GM18951 (cell line): ENCODE measurements around the gene DLX1.
"Not testable (repeated sequence)": the region's sequence is repeated elsewhere in the genome, so short reads cannot be mapped to it uniquely, and the experiment has no call there.

Source experiments
- POLR2A ChIP-seq: IDR thresholded peaks from 4 replicates; pipeline ENCODE4 v1.6.1; 2011; ENCODE audit warnings: mild to moderate bottlenecking; ENCODE audit not compliant: insufficient read length, insufficient read depth; ENCODE audit errors: extremely low read depth
- in situ Hi-C: fragments of 300-500 bp; cut with MboI; formaldehyde crosslinking; loops from one replicate; pipeline ENCODE4 v1.12.0; 2022; ENCODE audit warnings: low sequenced_read_pairs, mixed read lengths, inconsistent platforms; ENCODE audit not compliant: unreplicated experiment

Gene DLX1

DNA sequence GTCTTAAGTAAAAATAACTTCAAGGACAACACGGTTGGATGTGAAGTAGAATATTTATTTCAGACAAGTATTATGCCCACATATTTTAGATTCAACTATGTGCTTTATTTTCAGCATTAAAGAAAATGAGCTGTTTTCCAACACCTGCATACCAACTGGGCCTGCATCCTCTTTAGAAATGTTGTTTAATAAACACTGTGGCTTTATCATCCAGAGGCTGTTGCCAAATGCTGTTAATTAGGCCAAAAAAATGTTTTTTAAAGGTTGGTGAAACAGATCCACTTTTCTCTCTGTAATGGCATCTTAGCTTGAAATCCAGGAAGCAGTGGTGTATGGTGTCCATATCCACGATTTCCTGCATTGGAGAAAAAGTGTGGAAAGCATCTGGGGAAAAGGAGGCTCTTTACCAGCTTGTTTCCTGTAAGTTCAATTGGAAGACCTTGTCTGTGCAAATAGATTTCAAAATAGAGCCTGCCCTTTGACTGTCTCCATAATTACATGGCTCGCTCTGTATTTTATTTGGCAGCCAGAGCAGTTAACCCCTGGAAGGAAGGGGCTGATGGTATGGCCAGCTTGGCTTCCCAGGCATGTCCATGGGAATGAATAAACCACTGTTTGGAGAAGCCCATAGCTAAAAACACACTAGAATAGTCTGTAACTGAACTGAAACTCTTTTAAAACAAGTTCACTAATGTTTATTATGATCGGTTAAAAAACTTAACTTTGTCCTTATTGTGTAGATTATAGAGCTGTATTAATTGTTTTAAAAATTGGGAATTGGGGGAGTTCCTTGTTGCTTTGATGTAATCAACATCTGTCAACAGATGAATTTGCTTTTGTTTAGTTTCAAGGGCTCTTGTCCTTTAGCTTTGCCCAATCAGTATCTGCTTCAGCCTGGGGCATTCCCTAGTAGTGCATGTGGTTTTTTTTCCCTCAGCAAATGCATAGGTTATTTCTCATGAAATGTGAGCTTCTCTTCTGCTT lies 33.0 kb upstream of the DLX1 start:
- no peak for TF ChIP-seq POLR2A
- in situ Hi-C loops, result no loop called here

DNA sequence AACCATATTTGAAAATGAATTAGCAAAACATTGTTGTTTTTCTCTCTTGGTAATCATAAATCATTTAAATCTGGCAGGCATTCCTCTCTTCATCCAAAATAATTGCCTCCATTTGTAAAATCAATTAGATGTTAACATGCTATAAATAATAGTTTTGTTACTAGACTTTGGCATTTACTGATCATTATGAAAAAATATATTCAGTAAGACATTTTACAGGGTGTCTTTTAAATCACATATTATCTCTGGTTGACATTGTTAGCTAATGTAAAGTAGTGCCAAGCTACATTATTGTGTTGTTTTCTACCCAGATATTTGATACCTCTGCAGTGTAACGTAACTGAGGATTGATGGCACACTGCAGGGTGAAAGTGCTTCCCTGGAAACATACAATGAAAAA lies 31.8 kb upstream of the DLX1 start:
- in situ Hi-C loops, result no loop called here
- TF ChIP-seq POLR2A, result no peak

DNA sequence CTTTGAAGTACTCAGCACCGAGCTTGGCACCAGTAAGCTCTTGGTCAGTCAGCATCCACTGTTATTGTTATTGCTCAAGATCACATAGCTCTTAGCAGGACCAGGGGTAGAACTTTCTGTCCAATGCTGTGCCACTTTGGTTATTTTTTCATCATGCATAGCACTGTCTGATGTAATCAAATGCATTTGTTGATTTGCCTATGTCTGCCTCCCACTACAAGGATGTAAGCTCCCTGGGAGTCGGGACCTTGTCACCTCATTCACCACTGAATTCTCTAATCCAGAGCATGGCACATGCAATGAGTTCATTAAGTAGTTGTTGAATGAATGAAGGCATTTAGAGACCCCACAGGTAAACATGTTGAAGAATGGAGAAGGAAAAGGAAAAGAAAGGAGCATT lies 29.0 kb upstream of the DLX1 start:
- TF ChIP-seq POLR2A, result no peak
- in situ Hi-C loops, result no loop called here

DNA sequence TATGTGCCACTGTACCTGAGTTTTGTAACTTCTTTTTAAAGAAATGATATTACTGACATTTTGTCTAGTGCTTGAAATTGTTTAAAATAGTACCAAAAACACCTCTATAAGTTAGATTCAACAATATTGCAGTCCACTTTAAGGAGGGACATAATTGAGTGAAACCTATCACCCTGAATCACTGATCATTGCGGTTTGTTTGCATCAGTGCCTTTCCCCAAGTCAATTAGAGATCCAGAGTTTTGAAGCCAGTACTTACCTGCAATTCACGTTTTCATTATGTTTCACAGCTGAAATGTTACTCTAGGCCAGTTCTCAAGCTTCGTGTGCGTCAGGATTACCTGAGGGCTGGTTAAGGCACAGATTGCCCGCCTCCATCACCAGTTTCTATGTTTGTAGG lies 26.6 kb upstream of the DLX1 start:
- in situ Hi-C loops, result no loop called here

DNA sequence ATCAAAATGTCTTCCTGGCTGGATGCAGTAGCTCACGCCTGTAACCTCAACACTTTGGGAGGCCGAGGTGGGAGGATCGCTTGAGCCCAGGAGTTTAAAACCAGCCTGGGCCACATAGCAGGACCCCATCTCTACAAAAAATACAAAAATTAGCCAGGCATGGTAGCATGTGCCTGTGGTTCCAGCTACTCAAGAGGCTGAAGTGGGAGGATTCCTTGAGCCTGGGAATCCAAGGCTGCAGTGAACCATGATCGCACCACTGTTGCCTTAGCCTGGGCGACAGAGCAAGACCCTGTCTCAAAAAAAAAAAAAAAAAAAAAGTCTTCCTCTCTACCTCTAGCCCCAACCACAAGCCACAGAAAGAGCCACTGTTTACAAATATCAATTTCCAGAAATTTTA lies 25.2 kb upstream of the DLX1 start:
- in situ Hi-C loops, result not testable (repeated sequence)

More for the DNA sequence above, 26.6 kb upstream of the DLX1 start:
- no peak for TF ChIP-seq POLR2A

DNA sequence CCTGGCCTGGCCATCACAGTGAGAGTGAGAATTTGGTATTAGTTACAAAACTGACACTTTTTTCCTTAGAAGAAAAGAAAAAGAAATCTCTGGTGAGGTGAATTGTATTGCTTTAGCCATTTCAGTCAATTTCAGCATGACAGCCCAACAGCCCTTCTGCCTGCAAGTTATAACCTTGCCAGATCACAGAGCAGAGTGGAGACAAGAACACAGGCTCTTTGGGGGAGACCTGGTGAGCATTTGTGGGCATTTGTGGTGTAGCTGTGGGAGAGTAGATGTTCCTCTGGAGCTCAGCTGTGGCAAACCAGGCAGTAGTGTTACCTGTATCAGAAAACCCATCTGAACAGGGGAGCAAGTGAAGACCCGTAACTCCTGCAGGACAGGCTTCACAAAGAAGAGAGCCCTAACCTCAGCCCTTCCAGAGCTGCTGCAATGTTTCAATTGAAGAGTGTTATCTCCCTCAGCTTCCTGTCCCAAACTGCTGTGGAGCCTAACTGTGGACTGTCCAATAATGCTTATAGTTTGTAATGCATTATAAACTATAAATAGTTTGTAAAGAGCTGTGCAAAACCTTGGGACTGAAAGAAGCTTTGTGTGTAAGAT lies 22.8 kb upstream of the DLX1 start:
- TF ChIP-seq POLR2A, result no peak
- in situ Hi-C loops, result no loop called here

DNA sequence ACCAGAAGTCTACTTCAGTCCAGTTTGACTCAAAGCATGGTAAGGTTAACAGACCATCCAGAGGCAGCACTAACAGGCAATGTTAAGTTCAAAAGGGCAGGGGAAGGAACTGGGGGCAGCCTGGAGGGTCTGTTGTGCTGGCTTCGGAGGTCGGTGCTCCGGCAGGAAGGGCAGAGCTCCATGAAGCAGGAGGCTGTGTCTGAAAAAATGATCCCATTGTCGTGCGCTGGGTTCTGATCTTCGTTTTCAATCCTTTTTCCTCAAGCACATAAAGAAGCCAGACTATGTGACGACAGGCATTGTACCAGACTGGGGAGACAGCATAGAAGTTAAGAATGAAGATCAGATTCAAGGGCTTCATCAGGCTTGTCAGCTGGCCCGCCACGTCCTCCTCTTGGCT lies 21.9 kb upstream of the DLX1 start:
- no peak for TF ChIP-seq POLR2A
- in situ Hi-C loops, result no loop called here

DNA sequence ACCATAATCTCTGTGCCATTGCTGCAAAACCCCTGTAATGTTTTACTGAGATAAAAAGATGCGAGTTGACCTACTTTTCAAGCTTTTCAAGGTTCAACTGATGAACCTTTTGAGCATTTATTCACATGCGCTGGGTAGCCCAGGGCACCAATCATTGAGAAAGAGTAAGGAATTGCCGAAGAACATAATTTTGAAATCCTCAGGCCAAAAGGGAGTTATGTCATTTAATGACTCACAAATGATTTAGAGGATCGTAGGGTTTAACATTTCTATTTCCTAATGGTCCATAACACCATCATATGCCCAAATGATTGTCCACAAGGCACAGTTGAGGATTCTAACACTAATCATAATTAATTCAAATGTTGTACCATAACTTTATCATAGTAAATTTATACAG lies 20.2 kb upstream of the DLX1 start:
- TF ChIP-seq POLR2A, result no peak
- in situ Hi-C loops, result no loop called here

DNA sequence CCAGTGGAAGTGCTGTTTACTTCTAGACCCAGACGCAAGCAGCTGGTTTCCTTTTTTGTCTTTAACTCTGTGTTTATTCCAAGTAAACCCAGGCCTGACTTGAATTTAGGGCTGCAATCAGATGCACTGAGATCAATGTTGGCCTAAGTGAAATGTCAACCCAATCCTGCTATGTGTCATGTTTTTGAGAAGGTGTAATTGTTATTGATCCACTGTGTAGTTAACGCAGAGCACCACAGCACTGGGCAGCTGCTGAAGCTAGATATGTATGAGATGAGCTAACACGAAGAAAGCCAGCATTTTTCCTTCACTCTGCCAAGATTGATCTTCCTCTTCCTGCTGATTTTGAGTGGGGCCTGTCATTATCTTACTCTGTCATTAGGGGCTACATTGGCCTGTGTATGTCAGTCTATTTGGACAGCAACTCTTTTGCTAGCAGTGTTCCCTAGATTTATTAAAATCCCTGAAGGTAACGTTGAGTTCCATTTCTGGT lies 18.9 kb upstream of the DLX1 start:
- TF ChIP-seq POLR2A, result no peak
- in situ Hi-C loops, result no loop called here

DNA sequence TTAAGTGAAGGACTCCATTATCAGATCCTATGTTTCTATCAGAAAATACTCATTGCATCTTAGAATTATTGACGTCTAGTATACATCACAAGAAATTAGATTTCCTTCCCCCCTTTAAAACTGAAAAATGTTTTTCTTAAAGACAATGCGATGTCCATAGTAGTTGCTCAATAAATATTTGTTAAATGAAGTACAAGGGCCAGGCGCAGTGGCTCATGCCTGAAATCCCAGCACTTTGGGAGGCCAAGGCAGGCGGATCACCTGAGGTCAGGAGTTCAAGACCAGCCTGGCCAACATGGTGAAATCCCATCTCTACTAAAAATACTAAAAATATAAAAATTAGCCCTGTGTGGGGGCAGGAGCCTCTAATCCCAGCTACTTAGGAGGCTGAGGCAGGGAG lies 17.4 kb upstream of the DLX1 start:
- in situ Hi-C loops, result not testable (repeated sequence)

DNA sequence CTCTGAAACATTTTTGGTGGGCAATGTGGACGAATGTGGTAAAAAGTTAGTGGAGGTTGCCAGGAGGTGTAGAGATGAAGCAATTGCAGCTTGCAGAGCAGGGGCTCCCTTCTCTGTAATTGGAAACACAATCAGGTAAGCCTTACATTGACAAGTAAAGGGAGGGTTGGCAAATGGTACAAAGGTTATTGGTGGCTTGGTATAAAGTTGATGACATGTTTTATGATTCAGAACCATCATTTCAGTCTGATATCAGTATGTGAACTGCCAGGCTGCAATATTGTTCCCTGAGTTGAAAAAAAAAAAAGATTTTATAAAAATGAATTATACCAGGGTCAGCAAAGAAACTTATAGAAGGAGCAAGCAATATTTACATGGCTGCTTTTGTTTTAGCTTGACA lies 14.4 kb upstream of the DLX1 start:
- in situ Hi-C loops, result no loop called here
- no peak for TF ChIP-seq POLR2A

DNA sequence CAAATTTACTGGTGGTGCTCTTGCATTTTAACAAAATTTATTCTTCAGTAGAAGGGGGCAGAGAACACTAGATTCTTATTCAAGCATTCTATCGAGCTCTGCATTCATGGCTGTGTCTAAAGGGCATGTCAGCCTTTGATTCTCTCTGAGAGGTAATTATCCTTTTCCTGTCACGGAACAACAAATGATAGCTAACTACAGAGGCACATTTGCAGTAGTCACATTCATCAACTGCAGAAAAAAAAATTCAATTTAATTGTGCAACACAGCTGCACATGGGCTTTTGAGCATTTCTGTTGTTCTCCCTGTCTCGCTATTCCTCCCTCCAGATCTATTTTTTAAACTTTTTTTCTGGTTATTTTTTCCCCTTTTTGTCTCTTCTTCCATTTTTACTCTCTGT lies 13.0 kb upstream of the DLX1 start:
- in situ Hi-C loops, result no loop called here
- no peak for TF ChIP-seq POLR2A

DNA sequence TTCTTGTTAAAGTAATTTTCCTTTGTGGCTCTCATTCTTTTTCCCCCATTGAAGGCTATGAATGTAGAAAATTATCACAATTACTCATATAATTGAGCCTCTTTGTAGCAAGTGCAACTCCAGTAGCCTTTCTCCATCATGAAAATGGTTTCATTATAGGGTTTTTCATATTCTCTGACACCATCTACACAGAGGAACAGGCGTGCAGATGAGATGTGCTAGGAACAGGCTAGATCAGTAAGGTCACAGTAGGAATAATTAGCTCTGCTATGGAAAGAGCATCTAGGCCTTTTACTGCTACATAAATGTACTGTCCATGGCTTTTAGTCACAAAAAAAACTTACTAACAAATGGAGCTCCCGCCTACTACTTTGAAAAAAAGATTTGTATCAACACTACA lies 12.6 kb upstream of the DLX1 start:
- in situ Hi-C loops, result no loop called here
- no peak for TF ChIP-seq POLR2A

DNA sequence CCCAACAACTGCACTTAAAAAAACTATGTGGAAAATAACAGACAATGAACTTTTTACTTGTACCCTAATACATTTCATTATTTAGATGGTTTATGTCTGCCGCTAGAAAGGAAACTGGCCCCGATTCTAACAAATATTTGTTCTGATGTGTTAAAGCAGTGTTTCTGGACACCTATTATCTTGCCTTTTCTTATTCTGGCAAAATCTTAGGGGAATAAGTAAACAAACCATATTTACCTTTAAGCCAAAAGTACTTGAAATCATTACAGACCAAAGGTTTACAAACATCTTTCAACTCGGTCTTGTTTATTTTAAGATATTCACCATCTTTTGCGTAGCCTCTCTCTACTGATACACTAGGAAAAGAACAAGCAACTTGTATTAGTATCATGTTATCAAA lies 11.8 kb upstream of the DLX1 start:
- in situ Hi-C loops, result no loop called here

More for the DNA sequence above, 11.8 kb upstream of the DLX1 start:
- no peak for TF ChIP-seq POLR2A
